ENCODE results near the gene BPIFB3.
"Not testable (repeated sequence)": the region's sequence is repeated elsewhere in the genome, so short reads cannot be mapped to it uniquely, and the experiment has no call there.

DNA sequence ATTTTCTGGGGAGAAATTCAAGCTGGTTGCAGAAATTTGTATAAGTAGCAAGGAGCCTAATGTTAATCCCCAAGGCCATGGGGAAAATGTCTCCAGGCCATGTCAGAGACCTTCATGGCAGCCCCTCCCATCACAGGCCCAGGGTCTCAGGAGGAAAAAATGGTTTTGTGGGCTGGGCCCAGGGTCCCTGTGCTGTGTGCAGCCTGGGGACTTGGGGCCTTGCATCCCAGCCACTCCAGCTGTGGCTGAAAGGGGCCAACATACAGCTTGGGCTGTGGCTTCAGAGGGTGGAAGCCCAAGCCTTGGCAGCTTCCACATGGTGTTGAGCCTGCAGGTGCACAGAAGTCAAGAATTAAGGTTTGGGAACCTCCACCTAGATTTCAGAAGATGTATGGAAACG is 68.6 kb downstream of the BPIFB3 start:
- TF ChIP-seq, protein P1, sequence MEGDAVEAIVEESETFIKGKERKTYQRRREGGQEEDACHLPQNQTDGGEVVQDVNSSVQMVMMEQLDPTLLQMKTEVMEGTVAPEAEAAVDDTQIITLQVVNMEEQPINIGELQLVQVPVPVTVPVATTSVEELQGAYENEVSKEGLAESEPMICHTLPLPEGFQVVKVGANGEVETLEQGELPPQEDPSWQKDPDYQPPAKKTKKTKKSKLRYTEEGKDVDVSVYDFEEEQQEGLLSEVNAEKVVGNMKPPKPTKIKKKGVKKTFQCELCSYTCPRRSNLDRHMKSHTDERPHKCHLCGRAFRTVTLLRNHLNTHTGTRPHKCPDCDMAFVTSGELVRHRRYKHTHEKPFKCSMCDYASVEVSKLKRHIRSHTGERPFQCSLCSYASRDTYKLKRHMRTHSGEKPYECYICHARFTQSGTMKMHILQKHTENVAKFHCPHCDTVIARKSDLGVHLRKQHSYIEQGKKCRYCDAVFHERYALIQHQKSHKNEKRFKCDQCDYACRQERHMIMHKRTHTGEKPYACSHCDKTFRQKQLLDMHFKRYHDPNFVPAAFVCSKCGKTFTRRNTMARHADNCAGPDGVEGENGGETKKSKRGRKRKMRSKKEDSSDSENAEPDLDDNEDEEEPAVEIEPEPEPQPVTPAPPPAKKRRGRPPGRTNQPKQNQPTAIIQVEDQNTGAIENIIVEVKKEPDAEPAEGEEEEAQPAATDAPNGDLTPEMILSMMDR (IDR thresholded peaks at IDR 0.05): not testable (repeated sequence)
- not testable (repeated sequence) for TF ChIP-seq POLR2A (IDR thresholded peaks at IDR 0.05)

All from adrenal gland (tissue), 5 donors.